C4-2B (cell line): Measurements from ENCODE around the gene GAGE2A.
"Not testable (repeated sequence)": the region's sequence is repeated elsewhere in the genome, so short reads cannot be mapped to it uniquely, and the experiment has no call there.

Experiments used
- ZFX ChIP-seq: fragments of 450-650 bp; IDR thresholded peaks from 2 replicates; pipeline ENCODE4 v1.6.1; 2017
- TF ChIP-seq, protein P1 (sequence below): fragments of 450-650 bp; conservative IDR thresholded peaks from 2 replicates; pipeline ENCODE4 v1.5.1; 2017; ENCODE audit warnings: mild to moderate bottlenecking

DNA sequence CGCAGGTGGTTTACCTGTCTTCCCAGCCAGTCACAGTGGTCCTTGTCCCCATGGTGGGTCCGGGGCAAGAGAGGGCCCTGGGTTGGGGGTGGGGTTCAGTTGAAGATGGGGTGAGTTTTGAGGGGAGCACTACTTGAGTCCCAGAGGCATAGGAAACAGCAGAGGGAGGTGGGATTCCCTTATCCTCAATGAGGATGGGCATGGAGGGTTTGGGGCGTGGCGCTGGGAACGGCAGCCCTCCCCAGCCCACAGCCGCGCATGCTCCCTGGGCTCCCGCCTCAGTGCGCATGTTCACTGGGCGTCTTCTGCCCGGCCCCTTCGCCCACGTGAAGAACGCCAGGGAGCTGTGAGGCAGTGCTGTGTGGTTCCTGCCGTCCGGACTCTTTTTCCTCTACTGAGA is at the start of gene GAGE2A:
- TF ChIP-seq, protein P1, sequence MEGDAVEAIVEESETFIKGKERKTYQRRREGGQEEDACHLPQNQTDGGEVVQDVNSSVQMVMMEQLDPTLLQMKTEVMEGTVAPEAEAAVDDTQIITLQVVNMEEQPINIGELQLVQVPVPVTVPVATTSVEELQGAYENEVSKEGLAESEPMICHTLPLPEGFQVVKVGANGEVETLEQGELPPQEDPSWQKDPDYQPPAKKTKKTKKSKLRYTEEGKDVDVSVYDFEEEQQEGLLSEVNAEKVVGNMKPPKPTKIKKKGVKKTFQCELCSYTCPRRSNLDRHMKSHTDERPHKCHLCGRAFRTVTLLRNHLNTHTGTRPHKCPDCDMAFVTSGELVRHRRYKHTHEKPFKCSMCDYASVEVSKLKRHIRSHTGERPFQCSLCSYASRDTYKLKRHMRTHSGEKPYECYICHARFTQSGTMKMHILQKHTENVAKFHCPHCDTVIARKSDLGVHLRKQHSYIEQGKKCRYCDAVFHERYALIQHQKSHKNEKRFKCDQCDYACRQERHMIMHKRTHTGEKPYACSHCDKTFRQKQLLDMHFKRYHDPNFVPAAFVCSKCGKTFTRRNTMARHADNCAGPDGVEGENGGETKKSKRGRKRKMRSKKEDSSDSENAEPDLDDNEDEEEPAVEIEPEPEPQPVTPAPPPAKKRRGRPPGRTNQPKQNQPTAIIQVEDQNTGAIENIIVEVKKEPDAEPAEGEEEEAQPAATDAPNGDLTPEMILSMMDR: not testable (repeated sequence)
- TF ChIP-seq ZFX: not testable (repeated sequence)
